TTC549 (cell line): Measurements from ENCODE around the gene POLR2J3.
"Not testable (repeated sequence)": the region's sequence is repeated elsewhere in the genome, so short reads cannot be mapped to it uniquely, and the experiment has no call there.

Experiments used
- FAIRE-seq: peaks from 2 replicates; lab custom pipeline; 2012; peaks lifted over from hg19 to GRCh38; lab: Jason Lieb, UNC

The POLR2J3 gene

DNA sequence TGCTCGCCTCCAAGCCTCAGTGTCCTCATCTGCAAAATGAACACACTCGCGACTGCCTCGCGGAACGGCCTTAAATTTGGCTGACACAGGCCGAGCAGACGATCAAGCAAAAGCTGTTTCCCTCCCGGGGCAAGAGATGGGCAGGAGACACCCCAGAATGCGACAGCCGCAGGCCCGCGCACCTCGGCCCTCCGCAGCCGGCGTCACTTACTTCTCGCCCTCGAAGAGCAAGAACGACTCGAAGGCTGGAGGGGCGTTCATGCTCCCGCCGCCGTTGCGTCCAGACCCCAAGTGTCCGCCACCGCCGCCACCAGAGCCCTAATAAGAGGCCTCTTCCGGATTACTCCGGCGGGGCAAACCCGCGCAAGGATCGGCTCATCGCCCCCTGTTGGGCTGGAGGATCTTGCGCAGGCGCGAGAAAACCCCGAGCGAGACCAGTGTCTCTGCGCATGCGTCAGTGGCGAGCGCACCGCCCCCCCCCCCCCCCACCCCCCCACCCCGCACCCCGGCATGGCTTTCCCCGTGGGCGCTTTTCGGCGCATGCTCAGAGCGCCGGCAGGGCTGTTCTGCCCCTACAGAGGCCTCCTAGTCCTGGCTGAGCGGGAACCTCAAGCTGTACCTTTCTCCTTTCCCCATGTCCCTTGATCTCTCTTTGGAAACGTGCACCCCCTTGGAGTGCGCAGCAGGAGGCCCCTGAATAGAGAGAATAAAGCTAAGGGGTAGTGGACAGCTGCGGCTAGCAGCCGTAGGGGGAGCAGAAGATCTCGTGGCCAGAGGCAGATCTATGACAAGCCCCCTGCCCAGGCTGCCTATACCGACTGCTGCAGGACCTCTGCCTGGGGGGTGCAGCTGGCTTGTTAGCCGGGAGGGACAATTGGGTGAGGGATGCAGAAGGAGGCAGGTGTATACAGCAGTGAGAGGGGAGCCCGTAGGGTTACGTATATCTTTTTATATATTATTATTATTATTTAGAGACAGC is at the start of gene POLR2J3:
POLR2J3 (minus strand) TSS at position 323 of the 979 bp plus-strand sequence; CDS start at position 261, 62 bp downstream.
- FAIRE-seq, result not testable (repeated sequence)

DNA sequence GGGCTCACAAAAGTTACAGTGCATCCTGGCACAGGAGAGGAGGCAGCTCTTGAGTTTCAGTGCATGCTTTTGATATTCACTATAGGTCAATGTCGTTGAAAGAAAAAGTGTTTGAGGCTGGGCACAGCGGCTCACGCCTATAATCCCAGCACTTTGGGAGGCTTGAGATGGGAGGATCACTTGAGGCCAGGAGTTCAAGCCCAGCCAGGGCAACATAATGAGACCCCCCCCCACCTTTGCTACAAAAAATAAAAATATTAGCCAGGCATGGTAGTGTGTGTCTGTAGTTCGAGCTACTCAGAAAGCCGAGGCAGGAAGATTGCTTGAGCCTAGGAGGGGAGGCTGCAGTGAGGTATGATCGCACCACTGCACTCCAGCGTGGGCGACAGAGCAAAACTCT is 45.7 kb upstream of the POLR2J3 start:
- not testable (repeated sequence) for FAIRE-seq

DNA sequence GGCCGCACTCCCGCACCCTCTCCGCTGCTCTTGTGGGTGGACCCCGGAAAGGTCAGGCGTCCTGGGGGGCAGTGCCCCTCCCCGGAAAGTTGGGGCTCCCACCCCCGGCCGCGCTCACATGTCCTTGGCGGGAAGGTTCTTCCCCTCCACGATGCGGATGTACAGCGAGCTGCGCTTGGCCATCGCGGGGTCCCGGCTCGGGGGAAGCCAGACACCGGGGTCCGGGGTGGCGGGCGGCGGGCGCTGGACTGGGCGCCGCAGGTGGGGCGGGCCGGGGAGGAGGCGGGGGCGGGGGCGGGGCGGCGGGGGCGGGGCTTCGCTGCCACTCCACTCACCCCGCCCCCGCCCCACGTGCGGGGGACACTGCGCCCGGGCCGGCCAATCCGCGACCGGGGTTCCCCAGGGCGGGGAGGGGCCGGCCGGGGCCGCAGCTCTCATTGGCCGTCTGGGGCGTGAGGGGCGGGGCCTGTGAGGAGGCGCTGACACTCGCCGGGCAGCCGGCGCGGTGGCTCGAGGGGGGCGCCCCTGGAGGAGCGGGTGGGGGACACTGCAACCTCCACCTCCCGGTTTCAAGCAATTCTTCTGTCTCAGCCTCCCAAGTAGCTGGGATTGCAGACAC is 44.2 kb upstream of the POLR2J3 start, which contains the start of gene RASA4:
RASA4 (minus strand) TSS at position 250 of the 619 bp plus-strand sequence; CDS start at position 183, 67 bp downstream.
- not testable (repeated sequence) for FAIRE-seq

DNA sequence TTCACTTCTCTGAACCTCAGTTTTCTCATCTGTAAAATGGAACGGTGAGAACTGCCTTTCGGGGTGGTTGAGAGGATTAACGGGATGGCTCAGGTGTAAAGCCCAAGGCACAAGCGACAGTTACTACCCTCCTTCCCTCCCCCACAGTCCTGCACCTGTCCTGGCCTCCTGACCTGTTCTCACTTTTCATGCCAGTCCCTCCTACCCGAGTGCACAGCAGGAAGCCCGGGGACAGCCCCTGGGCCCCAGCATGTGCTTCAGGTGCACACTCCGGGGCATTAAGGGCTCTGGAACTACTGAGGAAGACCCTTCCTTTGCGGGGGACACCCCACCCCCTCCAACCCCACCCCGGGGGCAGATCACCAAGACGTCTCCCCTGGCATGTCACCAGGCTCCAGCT is 43.5 kb upstream of the POLR2J3 start:
- not testable (repeated sequence) for FAIRE-seq

DNA sequence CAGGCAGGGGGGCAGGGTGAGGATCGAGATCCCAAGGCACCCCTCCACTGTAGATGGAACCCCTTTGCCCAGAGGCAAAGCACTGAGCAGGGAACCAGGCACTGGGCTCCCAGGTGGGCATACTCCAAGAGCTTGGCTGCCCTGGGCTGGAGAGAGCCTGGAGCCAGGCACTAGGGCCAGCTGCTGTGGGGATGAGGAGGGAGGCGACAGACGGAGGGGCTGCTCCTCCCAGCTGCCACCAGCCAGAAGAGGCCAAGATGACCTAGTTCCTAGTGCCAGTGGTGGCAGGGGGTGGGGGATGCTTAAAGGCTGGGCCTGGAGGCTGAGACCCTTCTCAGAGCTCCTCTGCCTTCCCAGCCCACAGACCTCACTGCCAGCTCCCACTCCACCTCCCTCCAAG is 42.5 kb upstream of the POLR2J3 start:
- FAIRE-seq, result not testable (repeated sequence)

DNA sequence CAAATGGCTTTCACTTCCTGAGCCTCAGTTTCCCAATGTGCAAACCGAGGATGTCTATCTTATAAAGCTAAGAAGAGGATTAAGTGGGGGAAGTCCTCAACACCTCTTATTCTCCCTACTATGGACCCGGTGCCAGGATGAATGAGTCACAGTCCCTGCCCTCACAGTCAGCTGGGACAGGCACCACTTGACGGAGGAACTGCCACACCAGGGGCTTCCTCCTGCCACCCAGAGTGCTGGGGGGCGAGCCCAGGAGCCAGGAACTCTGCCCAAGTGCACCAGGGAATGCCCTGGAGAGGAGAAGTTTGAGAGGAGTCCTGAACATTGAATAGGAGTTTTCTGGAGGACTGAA is 41.9 kb upstream of the POLR2J3 start:
- FAIRE-seq, result not testable (repeated sequence)

DNA sequence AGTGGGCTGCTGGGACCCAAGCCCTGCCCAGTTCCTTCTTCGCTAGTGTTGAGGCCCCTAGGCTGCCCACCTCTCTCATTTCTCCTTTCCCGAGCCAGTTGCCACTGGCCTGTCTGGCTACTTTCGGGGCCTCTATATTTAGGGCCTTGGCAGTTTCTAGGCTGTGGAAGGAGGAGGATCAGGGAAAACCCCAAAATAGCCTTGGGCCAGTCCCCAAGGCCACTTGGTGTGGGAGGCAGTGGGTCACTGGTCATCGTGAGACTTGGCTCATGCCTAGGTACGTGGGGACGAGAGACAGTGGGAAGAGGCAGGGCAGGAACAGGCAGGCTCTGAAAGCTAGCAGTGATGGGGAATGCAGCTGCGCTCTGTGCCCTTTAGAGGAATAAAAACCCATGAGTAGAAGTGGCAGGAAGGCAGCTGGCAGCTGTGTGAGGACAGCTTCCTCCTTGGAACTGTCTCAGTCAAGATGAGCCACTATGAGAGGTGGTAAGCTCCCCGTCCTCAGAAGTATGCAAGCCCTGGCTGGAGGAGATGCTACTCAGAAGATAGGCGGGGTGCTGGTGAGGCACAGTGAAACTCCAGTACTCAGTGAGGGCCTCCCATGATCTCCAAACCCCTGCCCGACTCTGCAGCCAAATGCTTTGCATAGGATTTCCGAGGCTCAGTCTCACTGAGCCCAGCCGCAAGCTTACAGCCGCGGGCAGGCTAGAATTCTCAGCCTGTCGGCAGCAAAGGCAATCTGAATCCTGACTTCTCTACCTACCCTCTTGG is 41.4 kb upstream of the POLR2J3 start:
- not testable (repeated sequence) for FAIRE-seq

DNA sequence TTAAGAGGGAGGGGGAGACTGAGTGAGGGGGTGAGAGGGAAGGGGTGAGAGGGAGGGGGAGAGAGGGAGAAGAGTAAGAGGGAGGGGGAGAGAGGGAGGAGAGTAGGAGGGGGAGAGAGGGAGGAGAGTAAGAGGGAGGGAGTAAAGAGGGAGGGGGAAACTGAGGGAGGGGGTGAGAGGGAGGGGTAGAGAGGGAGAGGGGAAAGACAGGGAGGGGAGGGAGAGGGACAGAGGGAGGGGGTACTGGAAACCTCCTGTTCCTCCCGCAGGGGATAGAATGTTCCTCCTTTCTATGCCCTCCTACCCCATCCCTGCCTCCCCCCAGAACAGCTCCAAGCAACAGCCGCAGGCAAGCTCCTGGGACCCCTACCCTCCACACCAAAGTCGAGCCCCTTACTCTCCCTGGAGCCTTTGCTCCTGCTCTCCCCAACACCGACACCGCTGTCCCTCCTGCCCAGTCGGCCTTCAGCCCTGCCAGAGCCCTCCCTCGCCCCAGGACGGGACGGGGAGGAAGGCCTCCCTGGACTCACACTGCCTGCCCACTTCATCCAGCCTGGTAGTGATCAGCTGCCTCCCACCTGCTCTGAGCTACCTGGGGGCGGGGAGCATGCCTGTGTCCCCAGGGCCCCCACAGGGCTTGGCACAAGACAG is 39.4 kb upstream of the POLR2J3 start:
- not testable (repeated sequence) for FAIRE-seq

DNA sequence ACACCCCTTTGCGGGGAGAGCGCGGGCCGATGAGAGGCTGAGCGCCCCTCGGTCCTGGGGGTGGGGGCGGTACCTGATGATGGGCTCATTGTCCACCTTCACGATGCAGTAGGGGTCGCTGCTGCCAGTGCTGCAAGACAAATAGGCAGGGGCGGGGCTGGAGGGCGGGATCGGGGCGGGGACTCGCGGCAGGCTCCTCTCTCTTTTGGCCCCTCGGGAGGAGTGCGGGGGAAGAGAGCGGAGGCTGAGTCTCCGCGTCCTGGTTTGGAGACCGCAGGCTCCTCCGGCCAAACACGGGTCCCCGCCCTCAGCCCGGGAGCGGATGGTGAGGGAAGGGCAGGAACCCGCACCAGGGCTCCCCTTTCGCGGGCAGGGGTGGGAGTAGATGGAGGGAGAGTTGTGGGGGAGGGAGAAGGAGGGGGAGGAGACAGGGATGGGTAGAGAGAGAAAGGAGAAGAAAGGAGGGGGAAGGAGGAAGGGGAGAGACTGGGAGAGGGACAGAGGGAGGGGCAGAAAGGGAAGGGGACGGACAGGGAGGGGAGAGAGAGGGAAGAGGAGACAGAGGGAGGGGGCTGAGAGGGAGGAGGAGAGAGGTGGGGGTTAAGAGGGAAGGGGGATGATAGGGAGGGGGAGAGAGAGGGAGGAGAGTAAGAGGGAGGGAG is 38.8 kb upstream of the POLR2J3 start:
- FAIRE-seq, result not testable (repeated sequence)

DNA sequence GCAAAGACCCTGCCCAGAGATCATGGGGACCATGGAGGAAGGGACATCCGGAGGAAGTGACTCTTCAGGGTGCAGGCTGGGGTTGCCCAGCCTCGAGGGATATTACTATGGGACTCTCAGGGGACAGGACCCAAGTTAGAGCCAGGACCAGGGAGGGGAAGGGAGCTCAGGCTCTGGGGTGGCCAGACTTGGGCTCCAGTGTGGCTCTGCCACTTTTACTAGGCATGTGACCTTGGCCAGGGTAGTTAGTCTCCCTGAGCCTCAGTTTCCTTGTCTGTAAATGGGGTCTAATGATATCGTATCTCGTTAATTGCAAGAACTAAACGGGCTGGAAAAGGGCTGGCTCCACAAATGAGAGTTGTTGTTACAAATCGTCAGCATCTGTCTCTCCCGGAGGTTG is 38.1 kb upstream of the POLR2J3 start:
- not testable (repeated sequence) for FAIRE-seq

DNA sequence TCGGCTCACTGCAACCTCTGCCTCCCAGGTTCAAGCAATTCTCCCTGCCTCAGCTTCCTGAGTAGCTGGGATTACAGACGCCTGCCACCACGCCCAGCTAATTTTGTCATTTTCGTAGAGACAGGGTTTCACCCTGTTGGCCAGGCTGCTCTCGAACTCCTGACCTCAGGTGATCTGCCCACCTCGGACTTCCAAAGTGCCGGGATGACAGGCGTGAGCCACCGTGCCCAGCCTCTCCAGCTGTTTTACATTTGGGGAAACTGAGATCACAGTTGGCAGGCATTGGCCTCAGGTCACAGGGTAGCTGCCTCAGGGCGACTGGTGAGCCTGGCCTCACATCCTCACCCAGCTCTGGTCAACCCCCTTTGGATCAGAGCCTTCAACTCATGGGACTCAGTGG is 37.4 kb upstream of the POLR2J3 start:
- FAIRE-seq, result not testable (repeated sequence)

DNA sequence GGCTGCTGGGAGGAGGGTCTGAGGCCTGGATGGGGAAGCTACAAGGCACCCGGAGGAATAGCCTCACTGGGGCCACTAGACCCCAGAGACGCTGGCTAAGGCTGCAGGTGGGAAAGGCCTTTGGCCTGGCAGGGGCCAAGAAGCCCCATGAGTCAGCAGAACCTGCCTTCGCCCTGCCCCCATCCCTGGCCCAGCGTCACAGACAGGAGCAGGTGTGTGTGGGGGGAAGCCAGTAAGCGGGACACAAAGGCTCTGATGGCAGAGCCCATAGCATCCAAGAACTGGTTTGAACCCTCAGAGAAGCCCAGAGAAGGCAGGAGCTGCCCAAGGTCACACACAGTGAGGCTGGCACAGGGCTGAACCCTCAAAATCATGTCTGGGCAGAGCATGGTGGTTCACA is 34.5 kb upstream of the POLR2J3 start:
- not testable (repeated sequence) for FAIRE-seq

DNA sequence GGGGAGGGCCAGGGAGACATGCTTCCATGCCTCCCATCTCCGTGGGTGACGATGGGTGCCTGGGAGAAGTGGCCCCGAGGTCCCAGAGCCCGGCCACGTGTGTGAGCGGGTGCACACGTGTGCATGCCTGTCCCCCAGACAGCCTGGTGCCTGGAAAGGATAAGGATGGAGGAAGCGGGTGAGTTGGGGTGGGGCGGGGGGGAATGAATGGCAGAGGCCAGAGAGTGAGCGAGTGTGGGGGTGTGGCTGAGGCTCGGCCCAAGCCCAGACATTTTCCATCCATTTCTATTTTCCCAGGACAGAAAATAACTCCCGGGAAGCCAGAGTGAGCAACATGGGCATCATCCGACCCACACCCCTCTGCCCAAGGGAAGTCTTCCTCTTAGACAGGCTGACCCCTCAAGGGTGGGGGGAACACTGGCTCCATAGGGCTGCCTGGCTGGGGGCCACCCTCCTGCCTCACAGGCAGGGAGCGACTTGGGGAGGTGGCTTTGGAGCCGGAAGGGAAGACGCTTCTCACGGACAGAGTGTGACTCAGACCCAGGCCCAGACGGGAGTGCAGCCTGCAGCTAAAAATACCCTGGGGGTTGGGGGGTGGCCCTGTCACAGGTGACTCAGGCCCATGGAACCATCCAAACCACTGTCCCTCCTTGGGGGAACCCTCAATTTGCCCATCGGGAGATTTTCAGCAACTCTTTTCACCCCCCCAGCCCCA is 32.2 kb upstream of the POLR2J3 start:
- not testable (repeated sequence) for FAIRE-seq

DNA sequence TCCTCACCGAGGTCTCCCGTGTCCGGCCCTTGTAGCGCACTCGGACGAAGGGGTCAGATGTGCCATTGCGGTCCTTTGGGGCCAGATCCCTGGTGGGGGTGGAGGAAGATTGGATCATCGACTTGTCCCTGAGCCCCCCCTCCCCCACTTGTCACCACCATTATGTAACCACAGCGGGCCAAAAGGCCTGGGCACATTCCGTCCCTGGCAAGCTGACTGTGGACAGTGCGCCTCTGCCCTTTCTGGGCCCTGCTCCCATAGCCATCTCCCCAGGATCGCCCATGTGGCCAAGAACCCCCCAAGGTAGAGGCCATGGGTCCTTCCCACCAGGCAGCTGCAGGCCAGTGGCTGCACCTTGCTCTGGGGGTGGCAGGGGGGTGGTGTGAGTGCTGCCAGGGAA is 29.9 kb upstream of the POLR2J3 start:
- FAIRE-seq, result not testable (repeated sequence)

DNA sequence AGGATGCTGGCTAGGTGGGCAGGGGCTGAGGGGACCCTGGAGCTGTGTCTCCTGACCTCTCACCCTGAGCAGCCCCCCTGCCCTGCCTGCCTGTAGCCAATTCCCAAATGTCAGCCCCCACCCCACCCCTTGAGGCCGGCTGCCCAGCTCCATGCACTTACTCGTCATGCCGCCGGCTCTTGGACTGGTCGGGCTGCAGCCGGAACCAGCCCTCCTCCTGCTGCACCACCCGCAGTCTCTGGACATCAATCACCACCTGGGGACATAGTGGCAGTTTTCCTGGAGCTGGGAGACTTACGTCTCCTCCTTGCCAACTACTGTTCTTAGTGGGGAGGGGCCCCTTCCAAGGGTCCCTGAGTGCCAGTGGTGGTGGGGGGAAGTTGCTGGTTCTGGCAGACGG is 27.3 kb upstream of the POLR2J3 start:
- not testable (repeated sequence) for FAIRE-seq

DNA sequence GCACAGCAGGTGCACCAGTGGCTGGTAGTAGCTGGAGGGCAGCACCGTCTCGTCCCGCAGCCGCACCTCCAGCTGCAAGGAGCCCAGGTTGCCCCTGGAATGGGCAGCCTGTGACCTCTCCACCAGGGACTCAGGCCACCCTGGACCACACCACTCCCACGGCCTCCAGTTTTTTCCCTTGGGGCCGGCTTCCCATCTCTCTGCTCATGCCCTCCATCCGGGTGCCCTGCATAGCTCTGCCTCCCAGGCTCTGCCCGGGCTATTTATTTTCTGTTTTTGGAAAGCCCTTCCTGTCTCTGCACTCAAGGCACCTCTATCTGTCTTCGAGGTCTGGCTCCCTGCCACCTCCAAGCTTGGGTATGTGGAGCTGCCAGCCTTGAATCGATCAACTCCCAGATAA is 23.7 kb upstream of the POLR2J3 start:
- FAIRE-seq, result not testable (repeated sequence)

DNA sequence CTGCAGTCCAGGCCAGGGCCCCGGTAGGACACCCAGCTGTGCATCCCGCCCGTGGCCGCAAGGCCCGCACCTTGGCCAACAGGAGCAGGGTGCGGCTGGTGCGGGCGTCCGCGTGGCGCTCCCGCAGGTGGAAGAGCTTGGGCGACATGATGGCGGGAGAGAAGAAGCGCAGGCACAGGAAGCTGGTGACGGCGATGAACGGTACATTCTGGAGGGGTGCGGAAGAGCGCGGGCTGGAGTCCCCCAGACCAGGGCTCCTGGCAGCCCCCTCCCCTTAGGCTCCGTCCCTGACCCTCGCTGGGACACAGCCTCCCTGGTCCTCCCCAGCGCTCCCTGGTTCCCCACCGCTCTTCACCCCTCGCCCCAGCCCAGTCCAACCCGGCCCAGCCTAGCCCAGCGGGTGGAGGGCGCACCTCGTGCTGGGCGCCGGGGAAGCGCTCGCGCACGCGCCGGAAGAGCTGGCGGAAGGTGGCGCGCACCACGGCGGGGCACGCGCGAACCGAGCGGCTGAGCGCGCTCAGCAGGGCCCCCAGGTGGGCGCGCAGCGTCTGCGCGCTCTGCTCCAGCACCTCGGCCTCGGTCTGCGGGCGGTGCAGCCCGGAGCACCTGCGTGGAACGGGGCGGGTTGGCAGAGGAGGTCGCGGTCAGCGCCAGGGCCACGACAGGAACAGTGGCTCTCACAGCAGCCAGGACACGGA is 21.4 kb upstream of the POLR2J3 start:
- FAIRE-seq, result not testable (repeated sequence)

DNA sequence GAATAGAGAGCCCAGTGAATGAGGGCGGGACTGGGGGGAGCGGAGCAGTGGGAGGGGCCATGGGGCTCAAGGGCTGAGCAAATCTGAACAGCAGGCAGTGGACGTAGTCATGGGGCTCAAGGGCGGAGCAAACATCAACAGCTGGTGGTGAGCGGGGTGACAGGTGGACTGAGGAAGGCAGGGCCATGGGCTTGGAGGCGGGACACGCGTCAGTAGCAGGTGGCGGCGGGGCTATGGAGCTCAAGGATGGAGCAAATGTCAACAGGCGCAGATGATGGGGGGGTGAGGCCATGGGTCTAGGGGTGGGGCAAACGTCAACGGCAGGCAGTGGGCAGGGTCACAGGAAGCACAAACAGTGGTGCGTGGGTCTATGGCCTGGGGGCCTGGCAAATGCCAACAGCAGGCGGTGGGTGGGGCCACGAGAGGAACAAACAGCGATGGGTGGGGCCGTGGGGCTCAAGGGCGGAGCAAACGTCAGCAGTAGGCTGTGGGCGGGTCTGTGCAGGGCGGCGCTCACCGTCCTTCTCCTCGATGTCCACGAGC is 20.2 kb upstream of the POLR2J3 start:
- not testable (repeated sequence) for FAIRE-seq

DNA sequence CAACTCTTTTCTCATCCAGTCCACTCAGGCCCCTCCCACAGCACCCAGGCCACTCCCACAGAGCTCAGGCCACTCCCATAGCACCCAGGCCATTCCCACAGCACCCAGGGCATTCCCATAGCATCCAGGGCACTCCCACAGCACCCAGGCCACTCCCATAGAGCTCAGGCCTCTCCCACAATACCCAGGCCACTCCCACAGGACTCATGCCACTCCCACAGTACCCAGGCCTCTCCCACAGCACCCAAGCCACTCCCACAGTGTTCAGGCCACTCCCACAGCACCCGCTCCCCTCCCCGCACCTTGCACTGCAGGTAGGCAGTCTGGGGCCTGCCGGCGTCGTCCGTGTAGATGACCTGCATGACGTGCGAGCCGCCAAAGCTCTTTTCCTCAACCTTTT is 17.5 kb upstream of the POLR2J3 start:
- not testable (repeated sequence) for FAIRE-seq

DNA sequence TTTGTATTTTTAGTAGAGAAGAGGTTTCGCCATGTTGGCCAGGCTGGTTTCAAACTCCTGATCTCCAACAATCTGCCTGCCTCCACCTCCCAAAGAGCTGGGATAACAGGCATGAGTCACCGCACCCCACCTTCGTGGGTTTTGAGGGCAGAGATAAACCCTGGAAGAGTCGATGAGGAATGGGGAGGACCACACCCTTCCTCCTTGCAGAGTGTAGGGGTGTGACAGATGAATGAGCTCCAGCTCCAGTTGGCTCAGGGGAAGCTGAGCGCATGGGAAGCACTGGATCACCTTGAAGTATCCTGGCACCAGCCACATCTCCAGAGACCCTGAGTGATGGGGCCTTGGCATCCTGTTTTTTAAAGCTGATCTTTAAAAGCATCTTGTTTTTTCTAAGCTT is 11.1 kb upstream of the POLR2J3 start:
- not testable (repeated sequence) for FAIRE-seq
